ENCODE results near the gene LRFN5. TPM values are rescaled to one million over a fixed set of nuclear protein-coding genes. Genes with fewer than 3 reads are reported as not detected.
A peak's percentile ranks its signal among the peaks of the same experiment; 100 is the strongest.

LRFN5 gene
- total and polyA plus RNA-seq, 2 of the 8 experiments (the other 6 are each of a cell fraction or from before 2014, with no cell fraction given), result 0.85 to 4.7 TPM

DNA sequence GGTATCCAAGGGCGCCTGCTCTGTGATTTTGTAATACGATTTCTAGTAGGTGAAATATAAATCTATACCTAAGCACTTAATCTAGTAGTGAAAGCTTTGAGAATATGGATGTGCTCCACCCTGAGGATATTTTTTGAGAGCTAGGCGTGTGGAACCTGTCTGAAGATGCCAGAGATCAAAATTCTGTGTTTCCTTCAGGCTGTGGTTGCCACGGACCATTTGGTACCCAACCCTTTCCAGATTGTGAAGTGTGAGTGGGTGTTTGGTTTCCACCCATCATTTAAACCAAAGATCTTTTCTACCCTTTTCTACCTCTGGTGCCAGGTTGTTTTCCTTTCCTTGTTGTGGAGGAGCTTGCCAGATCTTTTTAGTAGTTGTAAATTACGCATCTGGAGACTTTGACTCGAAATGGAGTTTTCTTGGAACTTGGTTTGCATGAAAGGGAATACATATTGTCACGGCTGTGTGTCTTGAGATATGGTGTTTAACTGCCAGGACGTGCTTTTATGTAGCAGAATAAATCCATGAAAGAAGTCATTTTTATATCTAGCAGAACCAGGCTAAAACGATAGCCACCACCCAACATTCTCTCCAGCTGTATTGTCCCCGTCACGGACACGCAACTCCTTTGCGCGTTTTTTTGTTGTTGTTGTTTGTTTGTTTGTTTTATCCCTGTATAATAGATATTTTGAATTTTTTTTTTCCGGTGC lies 2.2 kb downstream of the LRFN5 start:
- Histone ChIP-seq H3K9ac (replicated peaks in 1 of 4; ENCODE audit: extremely low read depth in 1 of 4, low read depth in 3 of 4, low read length in 3 of 4) (no peak overlapping the region), H4K5ac (ENCODE audit: insufficient read length, low read depth, low read length) (no peak overlapping the region), H3K4me2 (ENCODE audit: insufficient read depth in 1 of 2, low read depth in 2 of 2, low read length in 2 of 2) (peak overlapping the region; percentile 95 to 100), H3K23me2 (ENCODE audit: low read depth, low read length) (peaks cover 44% of the 10 kb centered on the region), H2BK15ac (ENCODE audit: low read length) (no peak overlapping the region), H2AFZ (ENCODE audit: low read length) (no peak overlapping the region), H3K27me3 (replicated peaks in 1 of 4; ENCODE audit: control insufficient read depth in 3 of 4, extremely low read depth in 1 of 4, insufficient read depth in 3 of 4, low read length in 3 of 4) (peaks cover 18 to 46% (median 35%) of the 10 kb centered on the region in 4 experiments), H3K79me2 (ENCODE audit: control insufficient read depth in 1 of 2, insufficient read depth in 2 of 2, low read length in 2 of 2) (no peaks in the 10 kb centered on the region; a peak in 2 of 4 replicates), H2BK20ac (ENCODE audit: low read length) (no peak overlapping the region), H3K9me3 (ENCODE audit: insufficient read depth in 2 of 2, low read depth in 1 of 2, low read length in 1 of 2) (no peaks in the 10 kb centered on the region), H2BK5ac (ENCODE audit: low read depth, low read length) (no peak overlapping the region), H2AK5ac (ENCODE audit: low read depth, low read length) (no peak overlapping the region), H2BK12ac (ENCODE audit: low read depth, low read length) (no peak overlapping the region), H4K20me1 (replicated peaks in 1 of 2; ENCODE audit: control insufficient read depth in 1 of 2, insufficient read depth in 2 of 2, low read length in 2 of 2) (peaks cover 1 to 3% of the 10 kb centered on the region in 2 experiments), H4K91ac (replicated peaks; ENCODE audit: insufficient read length, low read length) (no peak overlapping the region), H4K8ac (ENCODE audit: extremely low read depth, insufficient read depth, low read length) (no peak overlapping the region), H3K4me3 (ENCODE audit: extremely low read depth in 1 of 4, insufficient read depth in 2 of 4, low read depth in 3 of 4, low read length in 4 of 4) (peak overlapping the region; percentile 74 to 89 (median 77); a peak in 7 of 8 replicates), H3K4ac (replicated peaks; ENCODE audit: insufficient read length, low read depth, low read length) (no peak overlapping the region), H3K79me1 (ENCODE audit: low read depth, low read length) (no peaks in the 10 kb centered on the region), H3K14ac (ENCODE audit: insufficient read length) (no peak overlapping the region), H3K56ac (replicated peaks; ENCODE audit: insufficient read length, low read depth, low read length) (no peak overlapping the region), H3K4me1 (replicated peaks in 1 of 4; ENCODE audit: control insufficient read depth in 3 of 4, insufficient read depth in 4 of 4, low read length in 3 of 4) (peaks cover 0 to 15% (median 7%) of the 10 kb centered on the region in 4 experiments; a peak in 6 of 7 replicates), H2BK120ac (replicated peaks; ENCODE audit: low read depth, low read length) (no peak overlapping the region), H3K23ac (ENCODE audit: insufficient read length) (no peak overlapping the region), H3K18ac (ENCODE audit: extremely low read depth, low read length) (no peak overlapping the region), H3K36me3 (ENCODE audit: control insufficient read depth in 2 of 4, insufficient read depth in 4 of 4, low read length in 3 of 4) (no peaks in the 10 kb centered on the region), H3K27ac (ENCODE audit: low read depth, low read length) (no peak overlapping the region)
- 6% methylated on average over 15 of the region's 15 CpGs; no CpG with 5 or more reads in 1 of the 2 experiments for WGBS, 2 experiments (ENCODE audit: extremely low coverage in 1 of 2, insufficient coverage in 1 of 2, insufficient read length in 1 of 2, insufficient replicate concordance in 2 of 2, low coverage in 1 of 2, low lambda C conversion rate in 2 of 2, missing lambda C conversion rate in 1 of 2)
- CTCF ChIA-PET (ENCODE audit: partially characterized antibody), result interaction anchor here (0.6 to 1.8 kb wide), 6 partner anchors 12 to 329 kb away, joined by 3 to 4 read pairs (median 4); no protein-coding TSS in a partner anchor
- POLR2A ChIA-PET (ENCODE audit: partially characterized antibody), result interaction anchor here (1.1 to 1.6 kb wide), 4 partner anchors 9 to 328 kb away, joined by 3 to 6 read pairs (median 4); no protein-coding TSS in a partner anchor
- DNase-seq (ENCODE audit: low read depth in 1 of 2, low spot score in 2 of 2), result no peak
- FAIRE-seq, result no peak
- TF ChIP-seq, protein P1, sequence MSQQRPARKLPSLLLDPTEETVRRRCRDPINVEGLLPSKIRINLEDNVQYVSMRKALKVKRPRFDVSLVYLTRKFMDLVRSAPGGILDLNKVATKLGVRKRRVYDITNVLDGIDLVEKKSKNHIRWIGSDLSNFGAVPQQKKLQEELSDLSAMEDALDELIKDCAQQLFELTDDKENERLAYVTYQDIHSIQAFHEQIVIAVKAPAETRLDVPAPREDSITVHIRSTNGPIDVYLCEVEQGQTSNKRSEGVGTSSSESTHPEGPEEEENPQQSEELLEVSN (IDR thresholded peaks at IDR 0.05), result no peak
- TF ChIP-seq HDAC6 (IDR thresholded peaks at IDR 0.05; ENCODE audit: low read depth, low read length) (no peak), CHD1 (IDR thresholded peaks at IDR 0.05; ENCODE audit: low read depth, low read length) (no peak), EZH2 (IDR thresholded peaks at IDR 0.05; ENCODE audit: low read depth, low read length, severe bottlenecking) (peak; percentile 31), CEBPB (IDR thresholded peaks at IDR 0.05; ENCODE audit: low read depth, low read length) (no peak)

All from H1 (cell line).